NCI-H2227 (cell line): ENCODE measurements around the gene KCNIP1.
"Not testable (repeated sequence)": the region's sequence is repeated elsewhere in the genome, so short reads cannot be mapped to it uniquely, and the experiment has no call there.

Source experiments
- DNase-seq: peaks from one replicate; lab custom pipeline; 2025; ENCODE audit not compliant: unreplicated experiment; lab: John Stamatoyannopoulos, UW

The KCNIP1 gene

GRCh38 chr5:170534941-170535340, 31.1 kb downstream of the KCNIP1 start:
- no peak for DNase-seq

DNA sequence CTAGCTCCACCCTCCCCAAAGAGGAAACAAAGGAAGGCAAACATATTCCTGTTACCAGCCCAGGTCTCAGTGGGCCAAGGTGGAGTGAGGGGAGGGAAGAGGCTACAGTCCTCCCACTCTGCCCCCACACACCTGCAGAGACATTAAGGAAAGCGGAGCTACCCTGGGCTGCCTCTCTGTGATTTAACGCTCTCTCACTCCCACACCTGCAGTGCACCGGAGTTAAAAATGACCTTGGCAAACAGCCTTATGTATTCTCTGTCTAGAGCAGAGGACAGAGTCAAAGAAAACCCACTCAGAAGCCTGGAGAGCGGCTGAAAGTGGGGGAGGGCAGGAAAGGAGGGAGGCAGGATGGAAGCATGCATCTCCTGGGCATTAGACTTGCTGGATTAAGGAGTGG, 32.7 kb downstream of the KCNIP1 start:
- no peak for DNase-seq

GRCh38 chr5:170537451-170538095, 33.8 kb downstream of the KCNIP1 start:
- DNase-seq = no peak

GRCh38 chr5:170538096-170538465, 34.3 kb downstream of the KCNIP1 start:
- DNase-seq = no peak

DNA sequence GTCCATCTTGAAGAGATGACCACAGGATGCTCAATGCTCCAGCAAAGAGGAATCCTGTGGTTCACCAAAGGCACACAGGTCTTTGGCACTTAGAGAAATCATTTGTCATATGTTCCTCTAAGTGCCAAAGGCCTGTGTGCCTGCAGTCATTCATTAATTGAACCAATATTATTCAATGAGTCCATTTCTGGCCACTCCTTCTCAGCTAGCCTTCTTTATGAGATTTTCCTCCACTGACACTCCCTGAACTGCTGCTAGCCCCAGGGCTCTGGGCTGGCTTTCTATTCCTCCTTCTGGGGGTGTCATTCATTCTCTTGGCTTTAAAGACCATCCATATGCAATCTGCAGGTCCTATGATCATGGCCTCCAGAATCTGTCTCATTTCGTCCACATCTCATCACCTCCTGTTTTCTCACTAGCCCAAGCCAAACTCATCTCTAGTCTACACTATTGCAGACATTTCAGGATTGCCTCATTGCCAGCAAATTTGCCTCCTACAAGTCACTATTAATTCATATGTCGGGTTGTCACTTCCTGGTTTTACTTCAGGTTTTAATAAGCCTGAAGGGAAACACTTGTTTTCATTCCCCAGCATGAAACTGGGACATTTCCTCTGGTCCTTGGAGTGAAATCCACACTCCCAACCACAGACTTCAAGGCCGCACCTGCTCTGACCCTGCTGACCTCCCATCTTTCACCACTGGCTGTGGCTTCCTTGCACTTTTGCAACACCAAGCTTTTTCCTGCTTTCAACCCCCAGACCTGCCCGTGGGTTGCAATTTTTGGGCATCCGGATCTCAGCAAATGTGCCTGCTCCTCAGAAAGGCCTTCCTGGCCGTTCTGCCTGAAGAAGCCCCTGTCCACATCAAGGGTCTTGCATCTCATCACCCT, 35.1 kb downstream of the KCNIP1 start:
- no peak for DNase-seq

- no peak for DNase-seq
Observed at GRCh38 chr5:170540271-170540670, 36.5 kb downstream of the KCNIP1 start.

DNA sequence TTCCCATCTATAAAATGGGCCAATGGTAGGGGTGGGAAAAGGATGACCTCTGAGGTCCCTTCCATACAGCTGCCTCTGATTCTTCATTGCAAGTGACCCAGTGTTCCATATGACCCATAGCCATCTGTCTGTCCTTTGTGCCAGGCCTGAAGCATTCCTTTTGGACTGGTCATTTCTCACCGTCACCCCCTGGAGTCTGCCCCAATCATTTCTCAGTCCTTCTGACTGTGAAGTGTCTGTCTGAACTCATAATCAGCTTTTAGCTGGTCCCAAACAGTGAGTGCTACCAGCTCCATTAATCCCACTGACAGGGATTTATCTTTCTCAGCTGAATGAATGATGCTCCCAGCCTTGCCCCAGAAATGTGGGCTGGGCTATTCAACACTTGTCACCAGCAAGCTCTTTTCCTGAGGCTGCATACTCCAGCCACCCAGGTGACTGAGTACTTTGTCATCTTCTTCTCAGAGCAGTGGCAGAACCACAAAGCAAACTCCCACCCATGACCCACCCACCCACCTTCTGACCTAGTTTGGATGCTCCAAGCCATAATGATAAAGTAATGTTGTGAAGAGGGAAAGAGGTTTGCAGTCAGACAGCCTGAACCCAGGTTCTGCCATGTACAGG, 37.4 kb downstream of the KCNIP1 start:
- DNase-seq = no peak

DNA sequence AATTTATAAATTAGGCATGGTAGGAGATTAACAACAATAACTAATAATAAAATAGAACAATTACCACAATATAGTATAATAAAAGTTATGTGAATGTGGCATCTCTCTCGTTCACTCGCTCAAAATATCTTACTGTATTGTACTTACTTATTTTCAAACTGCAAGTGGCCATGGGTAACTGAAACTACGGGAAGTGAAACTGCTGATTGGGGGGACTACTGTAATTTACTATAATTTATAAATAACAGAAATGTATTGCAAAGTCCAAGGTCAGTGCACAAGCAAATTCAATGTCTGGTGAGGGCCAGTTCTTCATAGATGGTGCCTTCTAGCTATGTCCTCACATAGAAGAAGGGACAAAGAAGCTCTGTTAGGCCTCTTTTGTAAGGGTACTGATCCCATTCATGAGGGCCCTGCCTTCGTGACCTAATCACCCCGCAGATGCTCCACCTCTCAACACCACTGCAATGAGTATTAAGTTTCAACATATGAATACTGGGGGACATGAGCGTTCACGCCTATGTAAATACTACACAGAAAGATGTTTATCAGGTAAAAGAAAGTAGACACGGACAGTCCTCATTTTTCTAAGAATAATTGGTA, 39.0 kb downstream of the KCNIP1 start:
- no peak for DNase-seq

DNA sequence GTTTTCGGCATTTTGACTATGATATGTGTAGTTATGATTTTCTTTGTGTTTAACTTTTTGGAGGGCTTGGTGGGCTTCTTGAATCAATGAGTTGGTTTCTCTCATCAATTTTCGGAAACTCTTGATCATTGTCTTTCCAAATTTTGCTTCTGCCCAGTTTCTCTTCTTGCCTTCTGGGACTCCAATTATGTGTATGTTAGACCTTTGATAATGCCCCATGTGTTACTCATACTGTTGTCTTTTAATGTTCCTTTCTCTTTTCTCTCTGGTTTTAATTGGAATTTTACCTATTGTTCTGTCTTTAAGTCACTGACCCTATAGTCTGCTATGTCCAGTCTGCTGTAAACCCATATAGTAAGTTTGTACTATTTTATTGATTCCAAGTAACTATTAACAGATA, 41.5 kb downstream of the KCNIP1 start:
- DNase-seq = no peak

- DNase-seq = no peak
Observed at GRCh38 chr5:170545811-170546210, 42.0 kb downstream of the KCNIP1 start.

DNA sequence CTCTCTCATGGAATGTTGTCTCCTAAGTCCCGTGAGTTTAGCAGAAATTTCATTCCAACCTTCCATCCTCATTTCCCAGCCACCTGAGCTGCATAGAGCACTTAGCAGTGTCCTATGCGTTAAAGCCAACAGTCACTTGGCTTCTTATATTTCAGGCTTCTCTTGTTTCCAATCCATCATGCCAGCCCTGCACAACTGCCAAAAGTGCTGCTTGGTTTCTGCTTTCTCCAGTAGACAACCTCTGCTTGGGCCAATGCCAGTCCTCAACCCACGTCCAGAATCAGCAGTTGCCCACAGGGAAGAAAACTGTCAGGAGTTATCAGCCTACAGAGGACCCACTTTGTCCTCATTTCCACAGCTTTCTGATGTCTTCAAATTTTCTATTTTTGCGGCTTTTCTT, 42.5 kb downstream of the KCNIP1 start:
- no peak for DNase-seq

- not testable (repeated sequence) for DNase-seq
Observed at GRCh38 chr5:170550382-170550781, 46.6 kb downstream of the KCNIP1 start.

GRCh38 chr5:170551076-170551475, 47.3 kb downstream of the KCNIP1 start:
- DNase-seq = no peak

GRCh38 chr5:170551622-170552021, 47.8 kb downstream of the KCNIP1 start:
- no peak for DNase-seq

DNA sequence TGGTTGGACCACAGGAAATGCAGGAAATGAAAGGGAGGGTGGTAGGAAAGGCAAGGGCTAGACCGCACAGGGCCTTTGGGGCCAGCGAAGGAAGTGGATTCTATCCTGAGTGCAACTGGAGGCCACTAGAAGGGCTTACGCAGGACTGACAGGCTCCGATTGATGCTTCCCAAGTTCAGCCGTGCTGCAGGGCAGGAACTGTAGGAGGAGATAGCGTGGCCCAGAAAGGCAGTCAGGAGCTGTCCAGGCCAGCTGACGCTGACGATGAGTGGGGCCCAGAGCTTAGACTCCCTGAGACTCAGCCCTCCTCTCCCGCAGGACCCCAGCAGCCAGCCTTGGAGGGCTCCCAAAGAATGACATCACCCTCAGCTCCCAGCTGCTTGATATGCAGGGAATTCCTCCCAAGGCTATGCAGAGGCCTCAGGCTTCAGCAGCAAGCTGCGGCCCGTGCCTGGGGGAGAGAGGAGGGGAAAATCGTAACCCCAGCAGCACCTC, 48.8 kb downstream of the KCNIP1 start:
- DNase-seq = peak; percentile 44

GRCh38 chr5:170553218-170553617, 49.4 kb downstream of the KCNIP1 start:
- DNase-seq = no peak

- DNase-seq = peak; percentile 76
Observed at GRCh38 chr5:170554521-170555267, 50.9 kb downstream of the KCNIP1 start.

- DNase-seq = no peak
Observed at GRCh38 chr5:170557314-170557713, 53.5 kb downstream of the KCNIP1 start.

DNA sequence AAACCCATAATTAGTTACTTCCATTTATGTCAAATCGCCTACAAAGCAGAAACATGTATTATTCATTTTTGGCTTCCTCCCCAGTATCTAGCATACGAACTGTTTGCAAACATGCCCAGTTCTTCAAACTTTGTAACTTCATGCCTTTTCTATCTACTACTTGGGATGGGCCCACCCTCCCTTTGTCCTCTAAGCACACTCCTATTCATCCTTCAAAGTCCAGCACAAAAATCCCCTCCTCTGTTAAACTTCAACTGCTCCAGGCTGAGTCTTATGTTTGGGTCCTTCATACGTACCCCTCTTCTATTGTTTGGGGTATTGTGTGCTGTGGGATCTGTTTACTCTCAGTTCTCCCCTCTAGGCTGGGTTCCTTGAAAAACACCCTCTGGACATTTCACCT, 55.5 kb downstream of the KCNIP1 start:
- DNase-seq = no peak

DNA sequence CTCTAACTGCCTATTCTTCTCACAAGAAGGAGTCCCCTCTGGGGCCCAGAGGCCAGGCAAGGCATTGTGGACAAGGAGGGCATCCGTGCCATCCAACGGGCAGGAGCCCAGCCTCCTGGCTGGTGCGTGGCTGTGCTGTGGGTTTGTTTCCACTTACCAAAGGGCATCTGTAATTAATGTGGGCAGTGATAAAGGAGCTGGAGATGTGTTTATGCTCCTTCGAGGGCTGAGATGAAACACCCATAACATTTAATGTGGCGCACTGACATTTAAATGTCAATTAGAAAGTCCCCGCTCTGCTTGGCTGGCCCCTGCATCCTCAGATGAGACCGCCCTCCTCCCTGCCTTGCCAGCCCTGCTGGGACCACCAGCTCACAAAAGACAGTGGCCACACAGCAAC, 57.1 kb downstream of the KCNIP1 start:
- DNase-seq = no peak
